Trophoblast cell (in vitro differentiated cells and primary cell): ENCODE measurements around the gene RANGAP1.

Experiments
- DNase-seq, 2 donors: peaks; one replicate each; pipeline ENCODE4 v3.0.0-alpha.2; 2016
- H2AFZ ChIP-seq: 2 replicates; pipeline ENCODE4 v1.6.1; 2013; ENCODE audit warnings: low read length, moderate library complexity, mild to moderate bottlenecking; ENCODE audit not compliant: insufficient read depth, poor library complexity
- H2AK5ac ChIP-seq: 2 replicates; pipeline ENCODE4 v1.6.1; 2013; ENCODE audit warnings: mild to moderate bottlenecking, low read length
- H2BK120ac ChIP-seq: 2 replicates; pipeline ENCODE4 v1.6.1; 2013; ENCODE audit warnings: low read length, mild to moderate bottlenecking, moderate library complexity; ENCODE audit not compliant: insufficient read depth, poor library complexity
- H2BK12ac ChIP-seq: 2 replicates; pipeline ENCODE4 v1.6.1; 2013; ENCODE audit warnings: mild to moderate bottlenecking, low read length, moderate library complexity
- H2BK5ac ChIP-seq: 2 replicates; pipeline ENCODE4 v1.6.1; 2013; ENCODE audit warnings: low read length, low read depth, moderate library complexity, mild to moderate bottlenecking; ENCODE audit not compliant: poor library complexity
- H3K14ac ChIP-seq: 2 replicates; pipeline ENCODE4 v1.6.1; 2013; ENCODE audit warnings: mild to moderate bottlenecking, low read length
- H3K18ac ChIP-seq: 2 replicates; pipeline ENCODE4 v1.6.1; 2013; ENCODE audit warnings: mild to moderate bottlenecking, low read length
- H3K23ac ChIP-seq: 2 replicates; pipeline ENCODE4 v1.6.1; 2013; ENCODE audit warnings: low read length
- H3K27ac ChIP-seq: 2 replicates; pipeline ENCODE4 v1.5.1; 2013; ENCODE audit warnings: low read depth, mild to moderate bottlenecking, inconsistent platforms, low read length, moderate library complexity
- H3K27me3 ChIP-seq: 2 replicates; pipeline ENCODE4 v1.6.1; 2013; ENCODE audit warnings: inconsistent platforms, mild to moderate bottlenecking, low read length, moderate library complexity; ENCODE audit not compliant: insufficient read depth
- H3K36me3 ChIP-seq, 2 experiments: 1 replicate in 1 of 2; 2 replicates in 1 of 2; pipeline ENCODE4 v1.6.1; 2013; ENCODE audit warnings: low read length in 2 of 2, mild to moderate bottlenecking in 2 of 2, moderate library complexity in 1 of 2; ENCODE audit not compliant: insufficient read depth in 2 of 2, control insufficient read depth in 1 of 2
- H3K4ac ChIP-seq: 2 replicates; pipeline ENCODE4 v1.6.1; 2013; ENCODE audit warnings: low read depth, mild to moderate bottlenecking, low read length, moderate library complexity
- H3K4me1 ChIP-seq, 2 experiments: 1 replicate in 1 of 2; 2 replicates in 1 of 2; pipeline ENCODE4 v1.6.1; 2013; ENCODE audit warnings: low read length in 2 of 2, mild to moderate bottlenecking in 2 of 2, moderate library complexity in 1 of 2; ENCODE audit not compliant: insufficient read depth in 2 of 2, control insufficient read depth in 1 of 2
- H3K4me2 ChIP-seq: 2 replicates; pipeline ENCODE4 v1.6.1; 2013; ENCODE audit warnings: inconsistent platforms, mild to moderate bottlenecking, low read length, moderate library complexity
- H3K4me3 ChIP-seq: 2 replicates; pipeline ENCODE4 v1.5.1; 2013; ENCODE audit warnings: mild to moderate bottlenecking, low read depth, low read length, inconsistent platforms
- H3K79me1 ChIP-seq: one replicate; pipeline ENCODE4 v1.6.1; 2013; ENCODE audit warnings: low read length
- H3K79me2 ChIP-seq: 2 replicates; pipeline ENCODE4 v1.6.1; 2013; ENCODE audit warnings: low read length, mild to moderate bottlenecking; ENCODE audit not compliant: control insufficient read depth, insufficient read depth, poor library complexity
- H3K9ac ChIP-seq: 2 replicates; pipeline ENCODE4 v1.6.1; 2013; ENCODE audit warnings: mild to moderate bottlenecking, low read length
- H3K9me3 ChIP-seq: 2 replicates; pipeline ENCODE4 v1.6.1; 2013; ENCODE audit warnings: low read depth, mild to moderate bottlenecking, control low read depth, inconsistent platforms, low read length; ENCODE audit not compliant: insufficient read depth
- H4K12ac ChIP-seq: 2 replicates; pipeline ENCODE4 v1.6.1; 2013; ENCODE audit warnings: low read depth, mild to moderate bottlenecking, low read length, moderate library complexity
- H4K8ac ChIP-seq: 2 replicates; pipeline ENCODE4 v1.6.1; 2013; ENCODE audit warnings: low read depth, mild to moderate bottlenecking, low read length, moderate library complexity
- H4K91ac ChIP-seq: one replicate; pipeline ENCODE4 v1.6.1; 2013; ENCODE audit warnings: low read depth, mild to moderate bottlenecking, low read length, moderate library complexity
- WGBS: extraction: QIAGEN DNeasy Blood & Tissue Kit; methylation state at CpG from one replicate; pipeline ENCODE4 v1.1.7; 2013; ENCODE audit warnings: missing lambda C conversion rate; ENCODE audit not compliant: insufficient read length, insufficient coverage; ENCODE audit errors: extremely low coverage; 5-methylcytosine and 5-hydroxymethylcytosine counted together

RANGAP1 gene

DNA sequence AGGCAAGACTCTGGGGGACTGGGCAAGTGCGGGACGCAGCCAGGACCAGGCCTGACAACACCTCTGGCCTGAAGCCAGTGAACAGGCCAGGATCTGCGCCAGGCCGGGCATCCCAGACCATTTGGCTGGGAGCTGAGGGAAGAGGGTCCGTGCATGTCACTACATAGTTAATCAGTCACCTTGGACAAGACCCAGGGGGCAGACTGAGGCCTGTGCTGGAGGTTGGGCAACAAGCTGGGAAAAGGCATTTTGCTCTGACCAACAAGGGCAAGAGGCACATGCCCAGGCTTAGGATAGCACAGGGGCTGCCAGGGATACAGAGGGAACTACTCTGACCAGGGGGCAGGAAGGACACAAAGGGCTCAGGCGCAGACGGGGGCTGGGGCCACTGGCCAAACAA lies 38.3 kb downstream of the RANGAP1 start:
- Histone ChIP-seq H4K12ac (no peak overlapping the region), H3K4me1 (no peaks in the 10 kb centered on the region), H3K36me3 (peaks cover 70 to 74% of the 10 kb centered on the region in 2 experiments), H3K4ac (no peak overlapping the region), H2AFZ (no peak overlapping the region), H3K27ac (no peak overlapping the region), H3K4me3 (no peak overlapping the region), H3K18ac (no peak overlapping the region), H3K9me3 (no peaks in the 10 kb centered on the region), H3K79me1 (no peaks in the 10 kb centered on the region), H3K4me2 (no peak overlapping the region), H4K8ac (no peak overlapping the region), H2BK5ac (no peak overlapping the region), H3K14ac (no peak overlapping the region), H2BK120ac (no peak overlapping the region), H3K9ac (no peak overlapping the region), H3K23ac (no peak overlapping the region), H2AK5ac (no peak overlapping the region), H3K79me2 (no peaks in the 10 kb centered on the region), H2BK12ac (no peak overlapping the region), H4K91ac (no peak overlapping the region), H3K27me3 (no peaks in the 10 kb centered on the region)
- no CpG with 5 or more reads among the region's 7 CpGs for WGBS
- DNase-seq: no peak

DNA sequence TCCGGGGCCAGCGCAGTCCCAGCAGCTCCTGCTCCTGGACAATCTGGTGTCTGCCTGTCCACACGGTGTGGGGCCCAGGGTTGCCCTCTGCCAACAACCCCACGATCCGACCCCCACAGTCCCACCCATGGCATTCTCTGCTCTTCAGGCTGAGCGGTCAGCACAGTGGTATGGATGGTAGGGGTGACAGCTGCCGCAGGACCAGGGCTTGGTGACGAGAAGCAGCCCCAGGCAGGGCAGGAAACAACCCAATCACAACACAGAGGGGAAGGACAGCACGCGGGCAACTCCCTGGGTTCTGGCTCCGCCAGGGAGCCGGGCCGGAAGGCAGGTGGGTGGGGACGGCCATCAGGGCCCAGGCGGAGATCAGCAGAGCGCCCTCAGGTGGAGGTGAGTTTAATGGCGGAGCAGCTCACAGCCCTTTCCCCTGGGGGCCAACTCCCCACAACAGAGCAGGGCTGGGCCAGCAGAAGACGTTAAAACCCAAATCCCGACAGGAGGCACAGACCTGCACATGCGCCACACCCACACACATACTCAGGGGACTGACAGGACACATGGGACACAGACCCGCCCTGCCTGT lies 40.0 kb downstream of the RANGAP1 start:
- H4K91ac ChIP-seq: no peak overlapping the region
- H2BK12ac ChIP-seq: no peak overlapping the region
- H3K23ac ChIP-seq: no peak overlapping the region
- no peak overlapping the region for H3K14ac ChIP-seq
- H3K9ac ChIP-seq: no peak overlapping the region
- H2BK5ac ChIP-seq: no peak overlapping the region
- no peaks in the 10 kb centered on the region for H3K27me3 ChIP-seq
- no peak overlapping the region for H4K8ac ChIP-seq
- H3K4me1 ChIP-seq: no peaks in the 10 kb centered on the region
- H3K4ac ChIP-seq: no peak overlapping the region
- no peak for DNase-seq
- H2AFZ ChIP-seq: no peak overlapping the region
- H2AK5ac ChIP-seq: no peak overlapping the region
- peaks cover 58 to 59% of the 10 kb centered on the region in 2 experiments for H3K36me3 ChIP-seq
- H3K9me3 ChIP-seq: no peaks in the 10 kb centered on the region
- no peak overlapping the region for H3K4me3 ChIP-seq
- no peaks in the 10 kb centered on the region for H3K79me2 ChIP-seq
- no peak overlapping the region for H4K12ac ChIP-seq
- H3K79me1 ChIP-seq: no peaks in the 10 kb centered on the region
- H2BK120ac ChIP-seq: no peak overlapping the region
- WGBS: no CpG with 5 or more reads among the region's 21 CpGs
- H3K4me2 ChIP-seq: no peak overlapping the region
- H3K18ac ChIP-seq: no peak overlapping the region
- no peak overlapping the region for H3K27ac ChIP-seq

DNA sequence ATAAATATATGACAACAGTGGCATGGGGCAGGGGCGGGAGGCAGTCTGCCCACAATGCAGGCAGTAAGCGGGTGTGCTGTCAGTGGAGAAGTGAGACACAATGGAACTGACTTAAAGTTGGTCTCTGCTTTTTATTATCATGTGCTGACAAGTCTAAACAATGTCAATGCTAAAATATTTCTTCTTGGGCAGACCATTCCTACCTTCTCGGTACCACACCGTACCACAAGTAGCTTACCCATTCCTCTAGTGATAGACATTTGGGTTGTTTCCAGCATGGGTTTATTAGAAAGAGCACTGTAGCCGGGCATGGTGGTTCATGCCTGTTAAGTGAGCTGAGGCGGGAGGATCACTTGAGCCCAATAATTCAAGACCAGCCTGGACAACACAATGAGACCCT lies 42.6 kb downstream of the RANGAP1 start:
- Histone ChIP-seq H2BK120ac (no peak overlapping the region), H2BK12ac (no peak overlapping the region), H3K79me1 (peaks cover 4% of the 10 kb centered on the region), H3K27ac (no peak overlapping the region), H4K8ac (no peak overlapping the region), H4K91ac (no peak overlapping the region), H3K4ac (no peak overlapping the region), H2BK5ac (no peak overlapping the region), H2AFZ (no peak overlapping the region), H3K27me3 (no peaks in the 10 kb centered on the region), H4K12ac (no peak overlapping the region), H3K4me1 (peaks cover 3% of the 10 kb centered on the region in 2 experiments), H3K14ac (no peak overlapping the region), H3K79me2 (no peaks in the 10 kb centered on the region), H3K18ac (no peak overlapping the region), H3K9ac (no peak overlapping the region), H2AK5ac (no peak overlapping the region), H3K36me3 (peaks cover 32% of the 10 kb centered on the region in 2 experiments), H3K23ac (no peak overlapping the region), H3K4me2 (no peak overlapping the region), H3K9me3 (no peaks in the 10 kb centered on the region), H3K4me3 (no peak overlapping the region)
- no peak for DNase-seq
- no CpG with 5 or more reads among the region's 6 CpGs for WGBS

DNA sequence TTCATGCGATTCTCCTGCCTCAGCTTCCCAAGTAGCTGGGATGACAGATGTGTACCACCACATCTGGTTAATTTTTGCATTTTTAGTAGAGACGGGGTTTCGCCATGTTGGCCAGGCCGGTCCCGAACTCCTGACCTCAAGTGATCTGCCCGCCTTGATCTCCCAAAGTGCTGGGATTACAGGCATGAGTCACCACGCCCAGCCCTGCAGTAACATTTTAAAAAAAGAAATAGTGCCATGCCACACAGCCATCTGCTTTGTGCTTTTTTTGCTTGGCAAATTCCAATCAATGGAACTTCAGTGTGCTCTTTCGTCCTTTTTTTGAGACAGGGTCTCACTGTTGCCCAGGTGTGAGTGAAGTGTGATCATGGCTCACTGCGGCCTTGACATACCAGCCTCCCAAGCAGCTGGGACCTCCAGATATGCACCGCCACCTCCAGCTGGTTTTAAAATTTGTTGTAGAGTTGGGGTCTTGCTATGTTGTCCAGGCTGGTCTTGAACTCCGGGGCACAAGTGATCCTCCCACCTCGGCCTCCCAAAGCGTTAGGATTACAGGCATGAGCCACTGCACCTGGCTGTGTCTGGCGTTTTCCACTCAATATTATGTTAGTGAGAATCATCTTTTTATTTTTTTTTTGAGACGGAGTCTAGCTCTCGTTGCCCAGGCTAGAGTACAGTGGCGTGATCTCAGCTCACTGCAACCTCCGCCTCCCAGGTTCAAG lies 43.4 kb downstream of the RANGAP1 start:
- H3K4ac ChIP-seq: no peak overlapping the region
- peaks cover 8 to 11% of the 10 kb centered on the region in 2 experiments for H3K4me1 ChIP-seq
- H4K12ac ChIP-seq: no peak overlapping the region
- no peak overlapping the region for H3K4me3 ChIP-seq
- H3K23ac ChIP-seq: no peak overlapping the region
- H3K27me3 ChIP-seq: no peaks in the 10 kb centered on the region
- no peak overlapping the region for H3K18ac ChIP-seq
- H3K4me2 ChIP-seq: no peak overlapping the region
- H3K9me3 ChIP-seq: no peaks in the 10 kb centered on the region
- no peak overlapping the region for H4K91ac ChIP-seq
- H2AFZ ChIP-seq: no peak overlapping the region
- H2AK5ac ChIP-seq: no peak overlapping the region
- H3K79me1 ChIP-seq: peaks cover 11% of the 10 kb centered on the region
- no peak overlapping the region for H2BK12ac ChIP-seq
- H3K79me2 ChIP-seq: no peaks in the 10 kb centered on the region
- no CpG with 5 or more reads among the region's 18 CpGs for WGBS
- H2BK120ac ChIP-seq: no peak overlapping the region
- DNase-seq: no peak
- no peak overlapping the region for H3K14ac ChIP-seq
- no peak overlapping the region for H4K8ac ChIP-seq
- H3K36me3 ChIP-seq: peaks cover 24% of the 10 kb centered on the region in 2 experiments
- H3K27ac ChIP-seq: no peak overlapping the region
- H2BK5ac ChIP-seq: no peak overlapping the region
- H3K9ac ChIP-seq: no peak overlapping the region
